HG03442 (cell line): ENCODE results near the gene MPRIP.
"Not testable (repeated sequence)": the region's sequence is repeated elsewhere in the genome, so short reads cannot be mapped to it uniquely, and the experiment has no call there.

Experiments used
- ATAC-seq: cut with Tn5 transposase; IDR thresholded peaks from one replicate; pipeline ENCODE4 v1.9.1; 2021; ENCODE audit warnings: mild to moderate bottlenecking, moderate library complexity; ENCODE audit not compliant: unreplicated experiment

MPRIP gene

DNA sequence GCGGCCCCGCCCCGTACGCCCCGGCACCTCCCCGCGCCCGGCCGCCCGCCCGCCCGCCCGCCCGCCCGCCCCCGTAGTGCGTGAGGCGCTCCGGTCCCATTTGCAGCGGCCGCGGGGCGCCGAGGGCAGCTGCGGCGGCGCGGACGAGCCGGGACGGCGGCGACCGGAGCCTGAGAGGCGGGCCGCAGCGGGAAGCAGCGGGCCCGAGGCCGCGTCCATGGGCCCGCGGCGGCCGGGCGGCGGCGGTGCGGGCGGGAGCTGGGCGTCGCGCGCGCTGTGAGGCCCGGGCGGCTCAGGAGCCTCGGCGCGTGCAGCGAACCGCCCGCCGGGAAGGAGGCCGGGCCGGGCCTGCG is at the start of gene MPRIP:
MPRIP (plus strand) TSS at position 74 of the 353 bp plus-strand sequence. CDS start 392 bp downstream, outside the sequence.
- ATAC-seq, result no peak

DNA sequence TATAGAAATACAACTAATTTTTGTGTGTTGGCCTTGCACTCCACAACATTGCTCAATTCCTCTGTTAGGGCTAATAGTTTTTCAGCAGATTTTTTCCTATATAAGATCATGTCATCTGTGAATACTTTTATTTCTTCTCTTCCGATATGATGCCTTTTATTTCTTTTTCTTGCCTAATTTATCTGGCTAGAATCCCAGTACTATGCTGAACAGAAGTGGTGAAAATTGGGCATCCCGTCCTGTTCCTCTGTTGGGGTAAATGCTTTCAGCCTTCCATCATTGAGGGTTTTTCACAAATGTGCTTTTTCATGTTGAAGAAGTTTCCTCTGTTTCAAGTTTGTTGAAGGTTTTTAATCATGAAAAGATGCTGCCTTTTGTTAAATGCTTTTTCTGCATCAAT is 47.6 kb upstream of the MPRIP start:
- no peak for ATAC-seq

DNA sequence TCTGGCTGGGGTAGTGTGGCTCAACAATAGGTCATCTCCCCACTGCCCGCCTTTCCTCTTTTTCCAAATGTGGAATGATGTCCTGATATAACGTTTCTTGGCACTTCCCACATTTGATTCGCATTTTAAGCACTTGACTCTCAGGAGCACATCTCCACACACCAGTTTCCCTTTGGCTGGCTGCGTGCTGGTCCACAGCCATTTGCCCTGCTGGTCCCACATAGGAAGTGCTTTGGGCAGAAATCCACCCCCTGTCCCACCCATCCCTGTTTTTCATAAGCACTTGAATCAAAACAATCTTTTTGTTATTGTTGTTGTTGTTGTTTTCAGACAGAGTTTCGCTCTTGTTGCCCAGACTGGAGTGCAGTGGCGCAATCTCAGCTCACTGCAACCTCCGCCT is 46.3 kb upstream of the MPRIP start:
- ATAC-seq, result no peak

DNA sequence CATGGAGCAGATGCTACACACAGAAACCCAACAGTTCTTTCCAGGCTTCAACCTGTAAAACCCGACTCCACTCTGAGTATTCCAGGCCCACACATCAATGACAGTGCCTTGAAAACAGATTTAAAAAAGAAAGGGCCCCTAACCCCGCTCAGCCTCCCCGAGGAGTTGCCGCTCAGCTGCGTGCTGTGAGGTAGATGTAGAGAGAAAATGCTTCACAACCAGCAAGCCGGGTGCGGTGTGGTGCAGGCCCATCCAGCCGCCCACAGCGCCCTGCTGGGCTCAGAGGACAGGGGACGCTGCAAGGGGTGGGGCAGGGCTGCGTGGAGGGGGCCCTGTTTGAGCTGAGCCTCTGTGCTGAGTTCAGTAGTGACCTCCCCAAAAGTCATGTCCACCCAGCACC is 45.5 kb upstream of the MPRIP start:
- not testable (repeated sequence) for ATAC-seq

GRCh38 chr17:16997514-16998429 is 44.5 kb upstream of the MPRIP start:
- peak; percentile 59 for ATAC-seq

- no peak for ATAC-seq
Measured at GRCh38 chr17:16999931-17000625, 42.2 kb upstream of the MPRIP start.

DNA sequence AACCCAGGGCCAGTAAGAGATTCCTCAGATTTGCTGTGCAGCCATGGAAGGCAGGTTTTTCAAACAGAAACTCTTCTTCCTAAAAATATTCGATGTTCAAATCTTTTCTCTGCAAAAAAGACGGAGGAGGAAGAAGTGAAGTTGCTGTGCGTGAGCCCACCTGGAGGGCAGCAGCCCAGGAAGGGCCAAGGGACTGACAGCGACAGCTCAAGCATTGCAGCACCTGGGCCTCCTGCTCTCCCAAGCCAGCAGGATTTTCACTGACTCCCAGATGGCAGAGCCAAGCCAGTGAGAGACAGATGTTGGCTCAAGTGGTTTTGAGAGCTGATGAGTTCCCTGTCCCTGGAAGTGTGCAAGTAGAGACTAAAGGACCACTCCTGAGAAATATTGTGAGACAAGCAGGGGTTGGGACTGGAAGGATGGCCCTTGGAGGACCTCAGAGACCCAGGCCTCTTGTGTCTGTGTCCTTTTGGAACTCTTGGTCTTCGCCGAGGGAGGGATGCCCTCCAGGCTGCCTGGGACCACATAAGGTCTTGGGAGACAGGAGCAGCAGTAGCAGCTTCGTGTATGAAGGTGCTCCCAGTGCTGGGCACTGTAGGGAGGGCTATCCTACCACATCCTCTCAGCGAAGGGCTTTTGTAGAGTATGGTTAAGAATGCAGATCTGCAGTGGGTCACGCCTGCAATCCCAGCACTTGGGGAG is 41.0 kb upstream of the MPRIP start:
- ATAC-seq, result no peak

- peak; percentile 48 for ATAC-seq
Measured at GRCh38 chr17:17001874-17002520, 40.3 kb upstream of the MPRIP start.

GRCh38 chr17:17002731-17003715 is 39.2 kb upstream of the MPRIP start:
- not testable (repeated sequence) for ATAC-seq

DNA sequence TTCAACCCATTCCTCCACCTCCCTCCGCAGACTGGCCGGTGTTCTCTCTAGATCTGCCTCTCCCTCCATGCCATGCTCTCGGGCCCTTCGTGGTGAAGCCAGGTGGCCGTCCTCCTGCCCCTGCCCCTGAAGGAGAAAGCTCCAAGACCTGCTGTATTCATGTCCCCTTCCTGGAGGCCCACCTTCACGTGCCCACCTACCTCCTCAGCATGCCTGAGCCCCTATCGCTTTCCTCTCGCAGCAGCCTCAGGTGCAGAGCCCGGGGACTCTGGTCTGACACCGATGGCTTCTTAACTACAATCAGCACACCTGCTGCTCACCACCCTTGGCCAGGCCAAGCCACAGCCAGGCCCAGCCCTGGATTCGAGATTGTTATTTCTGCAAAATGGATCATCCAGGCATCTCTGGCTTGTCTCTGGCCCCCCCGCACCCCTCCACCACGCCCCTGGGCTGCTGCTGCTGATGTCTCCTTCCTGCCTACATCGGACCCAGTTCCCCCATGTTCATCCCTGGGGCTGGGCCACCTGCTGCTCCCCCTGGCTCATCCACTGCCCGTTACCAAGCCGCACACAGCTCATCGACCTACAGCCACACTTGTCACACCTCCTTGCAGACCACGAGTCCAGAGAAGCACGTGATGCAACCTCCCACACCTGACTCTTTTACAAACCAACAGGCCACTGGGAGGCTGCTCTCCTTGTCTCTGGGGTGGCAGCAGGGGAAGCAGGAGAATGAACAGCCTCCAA is 37.8 kb upstream of the MPRIP start:
- ATAC-seq, result no peak

DNA sequence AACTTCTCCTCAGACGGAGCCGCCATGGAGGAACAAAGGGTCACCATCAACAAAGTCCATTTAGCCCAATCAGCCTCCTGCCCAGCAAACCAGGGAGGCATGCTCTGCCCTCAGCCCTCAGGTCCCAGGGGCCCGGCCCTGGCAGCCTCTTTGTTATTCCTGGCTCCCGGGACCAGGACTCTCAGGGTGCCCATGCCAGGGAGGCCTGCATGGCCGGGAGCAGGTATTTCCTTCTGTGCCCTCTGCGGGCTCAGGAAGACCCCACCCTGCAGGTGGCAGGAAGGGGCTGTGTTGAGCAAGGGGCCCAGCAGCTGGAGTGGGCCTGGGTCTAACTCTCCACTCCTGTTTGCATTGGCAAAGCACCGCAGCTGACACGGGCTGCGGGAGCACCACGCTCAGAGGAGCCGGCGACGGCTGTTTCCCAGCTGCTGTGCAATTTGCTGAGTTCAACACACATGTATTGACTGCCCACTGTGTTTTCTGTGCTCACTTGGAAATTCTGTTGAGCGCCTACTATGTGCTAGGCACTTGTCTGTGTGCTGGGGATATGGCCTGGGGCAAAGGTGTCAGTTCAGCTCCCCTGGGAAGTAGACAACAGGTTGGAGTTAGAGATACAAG is 37.2 kb upstream of the MPRIP start:
- ATAC-seq, result not testable (repeated sequence)

GRCh38 chr17:17007891-17008290 is 34.4 kb upstream of the MPRIP start:
- ATAC-seq, result not testable (repeated sequence)

GRCh38 chr17:17008621-17009397 is 33.4 kb upstream of the MPRIP start:
- ATAC-seq, result not testable (repeated sequence)

- not testable (repeated sequence) for ATAC-seq
Measured at GRCh38 chr17:17009972-17010371, 32.3 kb upstream of the MPRIP start.

GRCh38 chr17:17010545-17011034 is 31.7 kb upstream of the MPRIP start:
- not testable (repeated sequence) for ATAC-seq

- ATAC-seq, result not testable (repeated sequence)
Measured at GRCh38 chr17:17011043-17011907, 31.0 kb upstream of the MPRIP start.
